HCT116 (cell line): ENCODE results near the gene NPR1.

ENCODE experiments used
- CTCF ChIP-seq, 3 experiments: fragments of 200-600 bp in 1 of 3; sonication (generic) in 1 of 3; IDR thresholded peaks in 2 of 3; conservative IDR thresholded peaks in 1 of 3; 2 replicates each; pipeline ENCODE4 v1.5.1; 2012 to 2017; ENCODE audit warnings: low read depth in 2 of 3, low read length in 2 of 3, antibody characterized with exemption in 1 of 3, borderline replicate concordance in 1 of 3, control low read depth in 1 of 3, mild to moderate bottlenecking in 1 of 3, mixed read lengths in 1 of 3, mixed run types in 1 of 3, moderate library complexity in 1 of 3; ENCODE audit not compliant: insufficient read depth in 1 of 3
- EZH2phosphoT487 ChIP-seq: fragments of 200-600 bp; IDR thresholded peaks from 2 replicates; pipeline ENCODE4 v1.6.1; 2018; ENCODE audit warnings: antibody characterized with exemption, borderline replicate concordance
- FOSL1 ChIP-seq: IDR thresholded peaks from 2 replicates; pipeline ENCODE4 v1.6.1; 2012; ENCODE audit warnings: low read depth
- POLR2A ChIP-seq: IDR thresholded peaks from 2 replicates; pipeline ENCODE4 v1.7.0; 2011; ENCODE audit warnings: borderline replicate concordance; ENCODE audit not compliant: insufficient read depth, insufficient read length; ENCODE audit errors: extremely low read depth
- POLR2AphosphoS5 ChIP-seq: IDR thresholded peaks from 2 replicates; pipeline ENCODE4 v1.6.1; 2011; ENCODE audit warnings: mild to moderate bottlenecking, low read depth, low read length, moderate library complexity
- TF ChIP-seq, protein P1 (sequence below): IDR thresholded peaks from 2 replicates; pipeline ENCODE4 v1.6.1; 2012

DNA sequence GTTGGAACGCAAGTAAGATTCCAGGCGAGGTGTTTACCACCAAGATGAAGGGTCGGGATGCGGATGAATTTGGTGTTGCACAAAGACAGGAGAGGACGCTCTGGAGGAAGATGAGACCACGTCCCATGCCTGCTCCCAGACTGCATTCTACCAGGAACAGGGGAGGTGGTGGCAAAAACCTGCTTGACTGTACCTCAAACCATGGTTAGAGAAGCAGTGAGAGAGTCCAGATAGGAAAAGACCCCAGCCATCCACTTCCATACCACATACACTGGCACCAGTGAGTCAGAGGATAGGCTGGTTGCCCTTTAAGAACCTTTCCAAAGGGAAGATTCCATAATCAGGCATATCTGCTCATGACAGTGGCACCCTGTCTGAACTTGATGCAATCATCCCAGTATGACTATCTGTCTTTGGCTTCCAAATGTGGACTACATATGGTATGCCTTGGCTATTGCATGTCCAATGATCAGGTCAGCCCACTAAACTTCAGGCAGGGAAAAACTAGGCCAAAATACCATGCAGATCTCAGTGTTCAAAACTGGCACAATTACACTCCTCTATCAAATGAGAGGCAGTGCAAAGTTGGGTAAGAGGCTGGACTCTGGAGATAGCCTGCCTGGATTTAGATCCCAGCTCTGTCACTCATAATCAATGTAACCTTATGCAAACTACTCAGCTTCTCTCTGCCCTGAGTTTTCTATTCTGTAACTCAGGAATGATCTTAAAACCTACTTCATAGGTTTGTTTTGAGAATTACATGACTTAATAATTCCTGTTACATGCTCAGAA is 20.6 kb downstream of the NPR1 start:
- TF ChIP-seq POLR2A (no peak), EZH2phosphoT487 (no peak), FOSL1 (no peak), POLR2AphosphoS5 (no peak), CTCF (IDR thresholded peaks at IDR 0.05 in 2 of 3, conservative IDR thresholded peaks at IDR 0.05 in 1 of 3; ENCODE audit: borderline replicate concordance in 1 of 3, insufficient read depth in 1 of 3, low read depth in 2 of 3, low read length in 2 of 3) (no peak)
- TF ChIP-seq, protein P1, sequence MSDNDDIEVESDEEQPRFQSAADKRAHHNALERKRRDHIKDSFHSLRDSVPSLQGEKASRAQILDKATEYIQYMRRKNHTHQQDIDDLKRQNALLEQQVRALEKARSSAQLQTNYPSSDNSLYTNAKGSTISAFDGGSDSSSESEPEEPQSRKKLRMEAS: no peak
